ENCODE measurements around the gene PLA2G1B. TPM values are rescaled to one million over a fixed set of nuclear protein-coding genes. Genes with fewer than 3 reads are reported as not detected.

PLA2G1B gene
- total RNA-seq, 1 donor from 2014 or later = 0.42 TPM

- Mint-ChIP-seq H3K9me3 (ENCODE audit: low read depth) (no peaks in the 10 kb centered on the region), H3K36me3 (ENCODE audit: low read depth) (no peaks in the 10 kb centered on the region), H3K27ac (ENCODE audit: unreplicated experiment) (no peak overlapping the region), H3K4me1 (ENCODE audit: low read depth) (peaks cover 5% of the 10 kb centered on the region), H3K27me3 (ENCODE audit: low read depth) (peaks cover 3% of the 10 kb centered on the region), H3K4me3 (ENCODE audit: unreplicated experiment) (peak overlapping the region; percentile 96)
- TF ChIP-seq CTCF (IDR thresholded peaks at IDR 0.05) = no peak
- no peak for DNase-seq (ENCODE audit: low spot score)
These were observed 2.6 kb downstream of the PLA2G1B start for GRCh38 chr12:120324841-120325417.

GRCh38 chr12:120323772-120324171 lies 3.8 kb downstream of the PLA2G1B start:
- Mint-ChIP-seq H3K4me1 (ENCODE audit: low read depth) (peaks cover 5% of the 10 kb centered on the region), H3K9me3 (ENCODE audit: low read depth) (no peaks in the 10 kb centered on the region), H3K4me3 (ENCODE audit: unreplicated experiment) (no peak overlapping the region), H3K27ac (ENCODE audit: unreplicated experiment) (no peak overlapping the region), H3K36me3 (ENCODE audit: low read depth) (no peaks in the 10 kb centered on the region), H3K27me3 (ENCODE audit: low read depth) (peaks cover 3% of the 10 kb centered on the region)
- TF ChIP-seq CTCF (IDR thresholded peaks at IDR 0.05) = no peak
- DNase-seq (ENCODE audit: low spot score) = no peak

GRCh38 chr12:120321382-120322202 lies 6.0 kb downstream of the PLA2G1B start:
- peak; percentile 41 for DNase-seq (ENCODE audit: low spot score)
- Mint-ChIP-seq H3K4me1 (ENCODE audit: low read depth) (peaks cover 17% of the 10 kb centered on the region), H3K9me3 (ENCODE audit: low read depth) (no peaks in the 10 kb centered on the region), H3K27ac (ENCODE audit: unreplicated experiment) (no peak overlapping the region), H3K36me3 (ENCODE audit: low read depth) (no peaks in the 10 kb centered on the region), H3K4me3 (ENCODE audit: unreplicated experiment) (no peak overlapping the region), H3K27me3 (ENCODE audit: low read depth) (peaks cover 3% of the 10 kb centered on the region)
- TF ChIP-seq CTCF (IDR thresholded peaks at IDR 0.05) = no peak

GRCh38 chr12:120317224-120318105 lies 10.1 kb downstream of the PLA2G1B start:
- Mint-ChIP-seq H3K4me1 (ENCODE audit: low read depth) (peaks cover 13% of the 10 kb centered on the region), H3K27me3 (ENCODE audit: low read depth) (peaks cover 3% of the 10 kb centered on the region), H3K36me3 (ENCODE audit: low read depth) (no peaks in the 10 kb centered on the region)

More at GRCh38 chr12:120317224-120318105, 10.1 kb downstream of the PLA2G1B start:
- TF ChIP-seq CTCF (IDR thresholded peaks at IDR 0.05) = peak; percentile 88
- H3K4me3 Mint-ChIP-seq (ENCODE audit: unreplicated experiment) = peak overlapping the region; percentile 88
- no peaks in the 10 kb centered on the region for H3K9me3 Mint-ChIP-seq (ENCODE audit: low read depth)
- peak; percentile 99 for DNase-seq (ENCODE audit: low spot score)
- H3K27ac Mint-ChIP-seq (ENCODE audit: unreplicated experiment) = peak overlapping the region; percentile 99
